NCI-H2227 (cell line): ENCODE measurements around the gene C14orf93.

Experiments
- DNase-seq: peaks from one replicate; lab custom pipeline; 2025; ENCODE audit not compliant: unreplicated experiment; lab: John Stamatoyannopoulos, UW

C14orf93 gene

GRCh38 chr14:23009939-23010726 is at the start of gene C14orf93:
C14orf93 (minus strand) TSS chr14:23010143; CDS start chr14:22999023, 11,120 bp downstream.
- peak; percentile 80 for DNase-seq

- DNase-seq = no peak
Measured at GRCh38 chr14:23058654-23059504, 48.9 kb upstream of the C14orf93 start.

GRCh38 chr14:23057757-23058653 is 48.1 kb upstream of the C14orf93 start:
- DNase-seq = no peak

GRCh38 chr14:23056956-23057756 is 47.2 kb upstream of the C14orf93 start, which contains the start of gene CDH24:
CDH24 (minus strand) TSS chr14:23057520; CDS start chr14:23055733, 1,787 bp downstream.
- no peak for DNase-seq

- no peak for DNase-seq
Measured at GRCh38 chr14:23056145-23056955, 46.4 kb upstream of the C14orf93 start.

GRCh38 chr14:23055621-23056144 is 45.7 kb upstream of the C14orf93 start:
- no peak for DNase-seq

- DNase-seq = no peak
Measured at GRCh38 chr14:23055147-23055550, 45.2 kb upstream of the C14orf93 start.

- DNase-seq = no peak
Measured at GRCh38 chr14:23054000-23054811, 44.3 kb upstream of the C14orf93 start.

- DNase-seq = no peak
Measured at GRCh38 chr14:23053426-23053825, 43.5 kb upstream of the C14orf93 start.

GRCh38 chr14:23052671-23053070 is 42.7 kb upstream of the C14orf93 start:
- DNase-seq = no peak

- DNase-seq = no peak
Measured at GRCh38 chr14:23052182-23052623, 42.3 kb upstream of the C14orf93 start.

- DNase-seq = no peak
Measured at GRCh38 chr14:23051141-23052057, 41.5 kb upstream of the C14orf93 start.

GRCh38 chr14:23049011-23049410 is 39.1 kb upstream of the C14orf93 start:
- DNase-seq = no peak

- DNase-seq = no peak
Measured at GRCh38 chr14:23047751-23048693, 38.1 kb upstream of the C14orf93 start.

- DNase-seq = no peak
Measured at GRCh38 chr14:23047034-23047634, 37.2 kb upstream of the C14orf93 start.
